Stimulated activated naive CD8-positive, alpha-beta T cell treated with anti-CD3 and anti-CD28 coated beads, Interleukin-15, Interleukin-2, amounts not matched to agents 100 U/mL and 50 U/mL, for 24 hours (primary cell): ENCODE measurements around the gene PRKCH.

Experiments
- ATAC-seq: fragments of 150-1000 bp; cut with Tn5 transposase; one replicate; pipeline ENCODE4 v1.10.0; 2021
- DNase-seq: peaks from one replicate; pipeline ENCODE4 v3.0.0; 2021

Gene PRKCH

DNA sequence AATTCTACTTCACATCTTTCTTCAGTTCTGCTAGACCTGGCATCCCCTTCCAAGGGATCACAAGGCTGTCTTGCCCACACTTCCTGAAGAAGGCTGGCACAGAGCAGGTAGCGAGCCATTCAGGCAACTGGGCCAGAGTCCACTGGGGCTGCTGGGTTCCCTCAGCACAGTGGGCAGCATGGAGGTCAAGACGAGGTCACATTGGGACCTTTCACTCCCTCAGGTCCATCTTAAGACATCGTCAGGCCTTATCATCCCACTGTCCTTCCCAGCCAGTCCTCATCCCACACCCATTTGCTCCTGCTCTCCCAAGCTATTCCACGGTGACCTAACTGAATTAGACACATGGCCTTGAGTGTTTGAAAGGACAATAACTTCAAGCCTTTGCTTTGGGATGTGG is 230.9 kb downstream of the PRKCH start:
- DNase-seq (no peak), ATAC-seq (no peak)

DNA sequence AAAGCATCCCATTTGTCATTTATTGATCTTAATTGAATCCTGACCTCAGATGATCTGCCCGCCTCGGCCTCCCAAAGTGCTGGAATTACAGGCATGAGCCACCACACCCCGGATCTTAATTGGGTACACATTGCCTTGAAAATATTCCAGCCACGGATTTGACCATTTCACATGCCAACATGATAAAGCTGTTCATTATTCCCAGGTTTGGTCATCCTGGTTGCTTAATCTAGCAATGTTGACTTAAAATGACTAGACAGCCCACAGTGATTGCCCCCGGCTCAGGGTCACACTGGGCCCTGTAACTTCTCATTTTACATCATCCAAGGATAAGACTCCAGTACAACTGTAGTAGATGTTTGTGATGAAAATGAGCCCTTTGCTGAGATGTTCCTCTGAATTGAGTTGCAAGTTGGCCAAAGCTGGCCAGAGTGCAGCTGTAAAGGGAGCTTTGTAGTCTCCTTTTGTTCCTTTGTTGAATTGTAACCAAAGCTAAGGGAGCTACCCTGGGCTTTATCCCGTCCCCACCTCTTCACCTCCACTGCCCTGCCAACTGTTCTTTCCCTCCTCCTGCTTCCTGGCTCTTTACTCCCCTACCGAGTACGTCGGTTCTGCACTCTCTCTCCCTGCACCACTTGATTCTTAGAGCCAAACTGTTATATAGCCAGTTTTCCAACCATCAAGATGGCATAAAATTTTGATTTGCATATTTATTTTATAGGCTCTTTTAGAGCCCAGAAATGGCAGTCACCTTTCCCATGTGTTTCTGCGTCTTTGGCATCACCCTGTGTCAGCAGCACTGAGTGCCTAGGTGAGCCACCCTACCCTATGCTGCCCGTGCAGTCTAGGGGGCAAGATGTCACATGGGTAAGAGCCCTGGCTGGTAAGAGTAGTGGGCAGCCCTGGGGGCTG is 232.6 kb downstream of the PRKCH start:
- ATAC-seq: no peak
- no peak for DNase-seq

DNA sequence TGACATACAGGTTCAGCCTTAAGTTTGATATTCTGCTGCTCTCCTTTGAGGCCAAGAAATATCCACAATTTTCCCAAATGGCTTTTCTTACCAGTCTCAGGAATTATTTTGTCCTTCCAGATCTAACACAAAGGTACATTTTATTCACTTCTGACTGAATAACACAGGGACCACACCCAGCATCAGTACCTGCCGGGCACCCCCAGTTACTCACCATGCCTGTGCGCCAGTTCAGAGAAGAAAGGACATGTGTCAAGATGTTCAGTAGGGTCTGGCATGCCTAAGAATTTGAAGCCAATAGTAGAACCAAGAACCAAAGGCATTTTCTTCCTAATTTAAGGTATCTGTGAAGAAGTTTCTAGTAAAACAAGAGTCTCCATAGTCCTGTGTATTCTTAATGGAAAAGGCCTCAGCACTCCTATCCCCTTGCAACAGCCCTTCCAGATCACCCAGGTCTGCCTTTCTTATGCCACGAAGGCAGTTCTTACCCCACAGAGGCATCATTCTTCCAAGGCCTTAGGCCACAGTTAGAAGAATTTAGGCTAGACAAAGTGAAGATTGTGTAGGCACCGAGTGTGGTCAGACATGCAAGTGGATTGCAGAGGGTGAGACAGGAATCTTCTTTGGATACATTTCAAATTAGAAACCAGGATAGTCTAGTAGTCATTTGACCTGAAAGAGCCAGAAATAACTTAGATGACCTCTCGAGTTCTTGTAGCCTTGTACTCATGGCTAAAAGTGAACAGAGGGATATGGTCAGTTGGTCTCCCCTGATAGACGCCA is 233.9 kb downstream of the PRKCH start:
- no peak for DNase-seq
- no peak for ATAC-seq

DNA sequence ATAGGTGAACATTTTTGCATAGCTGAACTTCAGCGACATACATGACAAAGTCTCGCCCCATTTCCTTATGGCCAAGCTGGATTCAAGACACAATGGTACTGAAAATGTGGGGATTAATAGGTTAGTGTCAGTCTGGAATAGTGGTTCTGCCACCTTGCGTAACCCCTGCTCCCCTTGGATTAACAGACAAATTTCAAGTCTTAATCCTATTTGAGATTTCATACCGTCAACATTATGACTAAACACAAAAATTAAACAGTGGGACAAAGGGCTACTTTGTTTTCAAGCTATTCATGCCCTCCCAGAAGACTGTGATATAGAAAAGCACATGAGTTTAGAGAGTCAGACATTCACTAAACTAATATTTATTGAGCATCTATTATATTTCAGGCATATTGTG is 235.1 kb downstream of the PRKCH start:
- no peak for ATAC-seq
- no peak for DNase-seq

DNA sequence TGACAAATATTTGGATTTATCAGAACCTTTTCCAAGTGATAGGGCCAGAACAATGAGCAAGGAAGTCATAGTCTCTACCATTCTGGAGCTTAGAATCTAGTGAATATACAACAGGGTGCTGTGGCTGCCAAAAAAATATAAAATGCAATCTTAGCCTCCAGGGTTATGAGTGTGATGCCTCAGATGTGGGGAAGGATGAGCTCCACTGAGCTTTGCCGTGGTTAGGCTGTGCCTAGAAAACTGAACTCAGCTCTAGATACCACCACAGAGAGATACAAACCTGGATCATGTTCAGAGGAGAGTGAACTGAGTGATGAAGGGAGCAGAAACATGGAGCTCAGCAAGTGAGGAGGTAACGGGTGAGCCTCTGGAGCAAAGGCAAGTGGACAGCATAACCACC is 235.9 kb downstream of the PRKCH start:
- DNase-seq (no peak), ATAC-seq (no peak)

DNA sequence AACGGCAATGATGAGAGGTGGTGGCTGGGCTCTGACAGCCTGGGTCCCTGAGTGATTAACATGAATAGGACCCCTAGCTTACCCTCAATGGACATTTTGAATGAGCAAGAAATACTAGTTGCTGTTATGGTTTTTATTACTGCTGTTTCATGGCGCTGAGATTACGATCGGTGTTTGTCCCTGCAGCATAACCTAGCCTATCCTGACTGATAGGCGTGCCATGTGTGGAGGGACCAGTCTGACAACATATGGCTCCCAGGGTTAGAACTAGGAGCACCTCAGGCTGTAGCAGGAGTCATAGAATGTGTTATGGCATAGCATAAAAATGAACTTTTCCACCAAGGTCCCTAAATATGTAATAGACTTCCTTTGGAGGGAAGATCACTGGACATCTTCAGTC is 236.5 kb downstream of the PRKCH start:
- no peak for ATAC-seq

DNA sequence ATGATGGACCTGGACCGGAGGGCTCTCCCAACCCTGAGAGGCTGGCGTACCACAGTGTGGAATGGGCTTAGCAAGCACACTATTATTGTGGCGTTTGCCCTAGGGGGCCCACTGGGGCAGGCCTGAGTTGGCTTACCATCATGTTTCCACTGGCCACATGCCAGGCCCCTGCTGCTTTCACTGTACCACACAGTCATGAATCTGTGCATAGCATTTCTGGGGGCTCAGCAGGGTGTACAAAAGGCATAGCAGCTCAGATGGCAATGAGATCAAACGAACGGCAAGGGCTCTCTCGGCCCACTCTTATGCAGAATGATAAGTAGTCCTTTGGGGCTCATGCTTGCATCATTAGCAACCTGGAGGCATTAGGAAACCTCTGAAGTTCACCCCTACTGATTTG is 236.9 kb downstream of the PRKCH start:
- no peak for DNase-seq
- no peak for ATAC-seq

More for the DNA sequence above, 236.5 kb downstream of the PRKCH start:
- no peak for DNase-seq

DNA sequence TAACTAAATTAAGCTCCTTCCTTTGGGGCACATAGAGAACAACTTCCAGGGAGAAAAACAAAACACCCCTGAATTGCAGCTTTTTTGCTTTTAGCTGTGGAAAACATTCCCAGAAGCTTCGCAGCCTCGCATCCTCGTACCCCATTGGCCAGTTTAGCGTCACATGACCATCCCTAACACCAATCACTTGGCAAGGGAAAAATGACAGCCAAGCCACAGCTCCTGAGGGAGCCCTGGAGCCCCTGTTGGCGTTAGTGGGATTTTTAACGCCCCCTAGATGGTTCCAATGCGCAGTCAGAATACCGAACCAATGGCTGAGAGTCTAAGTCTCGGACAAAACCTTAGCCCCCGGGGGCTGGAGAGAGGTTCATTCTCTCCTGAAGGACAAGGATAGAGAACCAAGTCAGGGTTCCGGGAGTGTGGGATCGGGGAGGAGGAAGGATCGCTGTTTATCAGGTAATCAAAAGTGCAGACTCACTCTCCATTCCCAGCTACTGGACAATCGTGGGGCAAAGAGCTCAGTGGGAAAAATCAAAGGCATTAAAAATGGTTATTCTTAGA is 238.3 kb downstream of the PRKCH start:
- no peak for DNase-seq
- no peak for ATAC-seq

DNA sequence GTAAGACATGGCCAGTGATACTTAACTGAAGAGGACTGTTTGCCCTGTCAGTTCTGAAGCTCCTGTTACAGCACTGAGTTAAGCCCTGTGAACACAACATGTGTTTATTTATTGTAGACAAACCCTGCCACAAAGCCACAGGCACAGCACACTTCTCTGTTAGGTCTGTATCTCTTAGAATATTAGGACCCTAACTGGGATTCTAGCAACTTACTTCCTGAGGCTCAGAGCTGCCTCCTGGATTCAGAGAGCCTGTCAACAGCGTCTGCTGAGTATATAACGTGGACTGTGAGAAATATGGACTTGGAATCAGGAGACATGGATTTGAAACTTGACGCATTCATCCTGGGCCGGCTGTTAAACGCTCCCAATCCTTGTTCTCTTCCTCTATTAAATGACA is 238.9 kb downstream of the PRKCH start:
- no peak for ATAC-seq
- no peak for DNase-seq

DNA sequence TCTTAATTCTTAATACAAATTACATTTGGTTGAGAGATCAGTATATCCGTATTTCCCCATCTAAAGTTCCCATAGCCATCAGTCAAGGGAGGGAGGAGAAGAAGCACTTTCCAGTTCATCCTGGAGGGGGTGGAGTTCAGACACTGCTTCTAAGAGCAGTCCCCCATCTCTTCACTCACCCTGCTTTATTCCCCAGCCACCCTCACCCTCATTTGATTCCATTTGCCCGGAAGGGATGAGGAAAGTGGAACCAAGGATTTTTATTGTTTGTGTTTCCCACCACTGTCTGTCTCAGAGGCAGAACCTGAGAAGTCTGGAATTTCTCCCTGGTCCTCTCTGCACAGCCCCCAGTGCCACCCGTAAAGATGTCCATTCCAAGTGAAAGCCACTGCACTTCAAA is 239.7 kb downstream of the PRKCH start:
- DNase-seq (no peak), ATAC-seq (no peak)

DNA sequence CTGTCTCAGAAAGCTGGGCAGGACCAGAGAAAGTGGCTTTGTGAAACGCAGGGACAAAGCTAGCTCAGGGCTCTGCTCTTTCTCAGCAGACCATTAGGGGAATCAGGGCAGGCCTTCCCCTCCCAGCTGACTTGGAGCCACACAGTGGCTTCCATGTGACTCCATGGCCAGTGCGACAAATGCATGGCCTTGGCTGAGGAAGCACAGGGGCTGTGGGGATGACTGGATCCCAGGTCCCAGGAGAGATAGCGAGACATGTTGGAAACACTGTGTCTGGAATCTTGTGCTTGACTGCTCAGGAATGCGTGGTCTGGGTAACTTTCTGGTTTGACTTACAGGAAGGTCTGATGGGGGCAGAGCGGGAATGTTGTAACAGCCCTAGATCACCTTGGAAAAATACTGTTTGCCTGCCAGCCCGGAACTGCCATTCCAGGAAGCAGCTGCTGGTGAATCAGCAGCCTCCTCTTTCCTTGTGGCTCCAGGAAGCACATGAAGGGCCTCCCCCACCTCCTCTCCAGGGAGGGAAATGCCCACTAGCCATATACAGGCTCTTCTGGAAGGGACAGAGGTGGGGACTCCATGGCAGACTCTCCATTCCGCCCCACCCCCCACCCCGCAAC is 240.4 kb downstream of the PRKCH start:
- ATAC-seq (no peak), DNase-seq (no peak)

DNA sequence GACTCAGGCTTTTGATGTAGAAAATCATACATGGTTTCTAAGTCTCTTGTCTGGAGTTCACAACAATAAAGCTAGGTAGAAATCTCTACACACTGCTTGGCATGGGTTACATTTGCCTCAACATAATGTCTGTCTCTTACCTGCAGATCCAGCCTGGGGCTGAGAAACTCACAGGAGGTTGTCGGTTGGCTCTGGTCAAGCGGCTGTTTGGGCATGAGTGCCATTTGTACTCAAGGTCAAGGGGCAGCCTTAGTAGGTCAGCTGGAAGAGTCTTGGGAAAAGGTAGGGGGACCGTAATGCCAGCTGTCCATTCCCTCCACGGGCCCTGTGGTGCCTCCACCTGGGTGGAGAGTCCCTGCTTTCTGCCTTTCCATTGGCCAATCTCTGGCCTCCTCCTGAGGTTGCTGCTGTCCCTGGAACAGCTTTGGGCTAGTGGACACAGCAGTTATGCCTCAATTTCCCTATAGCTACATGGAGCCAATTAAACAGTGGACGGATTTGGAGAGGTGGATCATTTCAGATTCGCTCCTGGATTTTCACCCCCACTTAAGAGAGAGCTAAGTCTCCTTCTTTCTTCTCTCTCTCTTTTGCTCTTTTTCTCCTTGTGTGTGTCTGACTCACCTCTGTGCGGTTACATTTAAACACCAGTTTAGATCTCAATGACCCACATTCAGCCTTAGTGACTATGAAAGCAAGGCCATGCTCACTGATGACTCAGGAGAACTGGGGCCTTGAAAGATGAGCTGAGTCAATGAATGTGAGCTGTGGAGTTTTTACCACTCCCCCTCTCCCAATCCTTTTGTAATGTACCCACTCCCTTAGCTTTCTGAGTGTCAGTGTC is 241.2 kb downstream of the PRKCH start:
- ATAC-seq (peak; percentile 89), DNase-seq (no peak)

DNA sequence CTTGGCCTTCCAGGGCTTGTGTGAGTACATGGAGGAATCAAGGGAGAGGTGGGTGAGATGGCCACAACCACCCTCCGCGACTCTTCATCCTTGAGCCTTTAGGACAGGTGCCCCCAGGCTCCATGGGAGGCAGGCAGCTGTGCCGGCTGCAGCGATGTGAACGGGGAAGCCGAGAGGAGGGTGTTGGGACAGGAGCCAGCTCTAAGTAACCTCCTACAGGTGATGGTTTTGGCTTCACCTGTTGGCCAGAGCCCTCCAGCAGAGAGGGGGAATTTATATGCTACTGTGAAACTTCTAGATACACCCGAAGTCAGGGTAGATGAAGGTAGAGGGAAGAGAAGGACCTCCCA is 241.8 kb downstream of the PRKCH start:
- ATAC-seq (no peak), DNase-seq (no peak)

DNA sequence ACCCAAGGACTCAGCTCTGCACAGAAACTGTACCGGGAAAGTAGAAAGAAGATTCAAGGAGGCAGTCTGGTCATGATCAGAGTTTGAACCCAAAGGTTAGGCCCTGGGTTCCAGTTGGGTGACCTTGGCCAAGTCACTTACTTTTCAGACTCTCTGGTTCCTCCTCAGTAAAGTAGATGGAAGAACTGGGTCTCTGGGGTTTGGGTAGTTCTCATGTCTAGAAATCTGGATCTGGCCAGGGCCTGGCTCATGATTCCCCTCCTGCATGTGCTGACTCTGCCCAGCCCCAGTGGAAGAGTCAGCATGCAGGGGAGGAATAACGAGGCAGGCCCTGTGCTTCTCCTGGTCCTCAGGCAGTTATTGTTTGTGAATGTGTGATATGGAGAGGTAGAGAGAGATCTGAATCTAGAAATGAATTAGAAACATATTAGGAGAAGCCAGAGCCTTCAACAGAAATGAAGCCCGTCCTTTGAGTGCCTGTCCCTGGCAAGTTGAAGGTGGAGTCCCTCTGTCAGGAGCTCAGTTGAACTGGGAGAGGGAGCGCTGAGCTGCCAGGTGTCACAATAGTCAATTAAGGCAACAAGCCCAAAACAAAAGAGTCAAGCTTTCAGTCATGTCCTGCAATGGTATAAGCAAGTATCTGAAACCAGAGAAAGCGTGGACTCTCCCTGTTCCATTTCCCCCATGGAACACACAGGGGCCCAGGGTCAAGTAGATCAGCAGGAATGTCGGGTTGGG is 242.7 kb downstream of the PRKCH start:
- no peak for ATAC-seq
- DNase-seq: no peak

DNA sequence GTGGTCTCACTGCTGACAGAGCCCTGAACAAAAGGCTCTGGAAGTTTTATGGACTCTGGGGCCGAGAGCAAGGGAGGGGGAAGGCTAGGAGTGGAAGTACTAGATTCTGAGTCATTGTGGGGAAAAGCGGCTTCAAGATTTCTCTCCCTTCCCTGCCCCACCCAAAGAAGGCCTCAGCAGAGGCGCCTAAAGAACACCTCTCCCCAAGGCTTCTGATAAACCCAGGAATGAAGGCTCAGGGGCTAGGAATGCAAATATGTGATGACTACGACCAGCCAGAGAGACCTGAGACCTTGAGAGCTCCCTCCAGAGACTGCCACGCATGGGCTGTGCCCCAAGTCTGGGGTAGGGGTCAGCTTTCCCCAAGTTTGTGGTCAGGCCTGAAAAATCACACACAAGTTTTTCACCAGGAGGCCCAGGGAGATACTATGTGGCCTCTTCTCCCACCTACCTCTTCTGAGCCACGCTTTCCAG is 243.3 kb downstream of the PRKCH start:
- no peak for ATAC-seq
- no peak for DNase-seq

DNA sequence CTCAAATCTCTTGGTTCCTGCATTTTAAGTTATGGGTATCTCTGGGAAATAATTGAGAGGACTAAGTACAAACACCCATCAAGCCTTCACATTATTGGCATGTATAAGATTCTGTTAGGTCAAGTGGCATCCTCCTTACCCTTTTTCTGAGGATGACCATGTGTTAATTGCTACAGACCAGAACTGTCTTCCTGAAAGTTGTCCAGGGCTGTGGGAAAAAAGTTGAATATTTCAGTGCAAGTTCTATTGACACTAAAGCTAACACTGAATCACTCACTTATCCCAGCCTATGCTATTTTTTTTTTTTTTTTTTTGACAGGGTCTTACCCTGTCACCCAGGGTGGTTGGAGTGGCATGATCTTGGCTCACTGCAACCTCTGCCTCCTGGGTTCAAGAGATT is 243.8 kb downstream of the PRKCH start:
- DNase-seq (no peak), ATAC-seq (no peak)

DNA sequence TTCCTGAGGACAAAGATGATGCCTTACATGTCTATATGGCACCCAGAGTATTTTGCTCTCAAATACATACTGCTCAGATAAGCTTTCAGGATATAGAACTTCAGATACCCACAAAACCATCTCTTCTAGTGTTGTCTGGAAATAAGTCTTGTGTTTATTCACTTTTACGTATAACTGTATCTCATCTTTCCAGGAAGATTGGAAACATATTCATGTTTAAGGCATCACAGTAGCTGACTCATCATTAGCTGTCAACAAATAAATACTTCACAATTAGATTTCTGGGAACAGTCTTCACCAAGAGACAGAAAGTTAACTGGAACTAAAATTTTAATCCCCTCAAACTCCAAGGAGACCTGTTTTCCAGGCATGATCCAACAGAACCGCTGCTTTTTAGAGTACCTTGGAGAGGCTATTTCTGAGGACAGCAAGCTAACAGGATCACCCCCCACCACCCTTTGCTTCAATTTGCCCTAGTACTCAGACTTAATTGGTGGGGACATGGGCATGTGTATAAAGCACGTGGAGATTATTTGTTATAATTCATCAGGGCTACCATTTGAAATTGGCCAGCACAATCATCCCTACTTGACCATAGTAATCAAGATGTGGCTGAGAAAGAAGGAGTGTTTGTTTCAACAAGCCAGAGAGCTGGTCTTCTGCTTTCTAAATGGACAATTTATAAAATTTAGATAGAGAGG is 244.6 kb downstream of the PRKCH start:
- DNase-seq: no peak
- ATAC-seq: no peak

DNA sequence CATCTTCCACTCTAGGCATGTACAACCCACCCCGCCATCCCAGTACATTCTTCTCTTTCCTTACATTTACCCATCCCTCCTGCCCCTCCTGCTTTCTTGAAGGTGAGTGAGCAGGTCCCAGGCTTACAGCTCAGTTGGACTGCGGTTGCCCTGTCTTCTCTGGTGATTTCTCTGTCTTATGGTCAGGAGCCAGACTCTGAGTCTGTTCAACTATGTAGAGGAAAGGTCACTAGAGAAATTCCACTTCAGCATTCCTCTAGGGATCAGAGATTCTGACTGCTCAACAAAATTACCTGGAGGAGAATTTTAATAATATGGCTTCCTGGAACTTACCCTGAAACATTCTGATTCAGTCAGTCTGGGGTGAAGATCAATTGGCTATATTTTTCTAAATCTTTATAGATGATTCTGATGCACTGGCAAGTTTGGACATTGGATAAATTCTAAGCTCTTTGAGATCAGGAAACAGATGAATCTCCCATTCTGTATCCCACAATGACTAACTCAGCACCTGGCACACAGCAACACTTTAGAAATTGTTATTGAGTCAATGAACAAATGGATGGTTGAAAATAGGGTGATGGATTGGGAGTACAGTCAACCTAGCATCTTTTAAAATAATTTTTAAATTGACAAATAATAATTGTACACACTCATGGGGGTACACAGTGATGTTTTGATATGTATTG is 245.3 kb downstream of the PRKCH start:
- DNase-seq (no peak), ATAC-seq (no peak)

DNA sequence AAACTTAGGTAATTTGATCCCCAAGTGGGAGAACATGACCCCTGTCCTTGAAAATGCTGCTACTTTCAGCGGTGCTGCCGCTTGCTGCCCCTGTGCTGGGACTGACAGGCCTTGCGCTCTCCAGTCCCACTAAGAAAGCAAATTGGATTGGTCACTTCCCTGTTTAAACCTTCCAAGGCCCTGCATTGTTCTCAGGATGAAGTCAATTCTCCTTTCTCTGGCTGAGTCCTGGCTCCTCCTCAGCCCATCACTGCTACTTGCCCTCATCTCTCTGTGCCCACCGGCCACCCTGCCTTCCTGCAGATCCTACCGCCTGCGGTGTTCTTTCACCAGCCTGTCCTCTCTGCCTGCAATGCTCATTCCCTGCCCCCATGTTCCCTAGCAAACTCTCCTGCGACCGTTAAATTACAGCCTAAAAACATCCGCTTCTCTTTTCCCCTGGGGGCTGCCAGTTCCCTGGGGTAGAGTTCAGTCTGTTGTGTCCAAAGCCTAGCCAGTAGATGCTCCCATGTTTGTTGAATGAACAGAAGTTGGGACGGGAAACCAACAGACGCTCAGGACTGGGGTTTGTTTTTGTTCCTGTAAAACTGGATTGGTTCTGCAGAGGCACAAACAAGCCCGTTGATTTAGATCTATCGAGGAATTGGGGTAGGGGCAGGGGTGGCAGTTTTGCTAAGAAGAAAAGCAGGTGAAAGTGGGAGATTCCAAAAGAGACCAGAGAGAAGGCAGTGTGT is 246.6 kb downstream of the PRKCH start:
- no peak for DNase-seq

More for the DNA sequence above, 246.6 kb downstream of the PRKCH start:
- no peak for ATAC-seq
